IMR-90 (cell line): ENCODE results near the gene DHRSX. TPM values are rescaled to one million over a fixed set of nuclear protein-coding genes. Genes with fewer than 3 reads are reported as not detected.

ENCODE experiments used
- ATAC-seq: fragments of 200-7000 bp; cut with Tn5 transposase; 2 replicates; pipeline ENCODE4 v1.9.1; 2020; ENCODE audit warnings: low read depth, mild to moderate bottlenecking, moderate library complexity
- BruUV-seq: library from RNA; stranded (reverse); fragments of 400-500 nt; replicated peaks from 2 replicates; lab custom pipeline; 2021; lab: Mats Ljungman, UMichigan
- CTCF ChIA-PET: fragments of 300-600 bp; formaldehyde crosslinking; extraction: SDS; loops from one replicate; lab custom pipeline; 2021; ENCODE audit warnings: antibody characterized with exemption; lab: Yijun Ruan, JAX
- POLR2A ChIA-PET: fragments of 300-600 bp; sonication (Branson Sonifier 250); formaldehyde crosslinking; loops from one replicate; lab custom pipeline; 2022; ENCODE audit warnings: antibody characterized with exemption; ENCODE audit not compliant: unreplicated experiment; lab: Charles Lee
- DNase-seq: peaks from one replicate; pipeline ENCODE4 v3.0.0; 2013
- H2AFZ ChIP-seq: replicated peaks from 2 replicates; pipeline ENCODE3; 2013; ENCODE audit warnings: low read length, mild to moderate bottlenecking; ENCODE audit not compliant: poor library complexity
- H2AK5ac ChIP-seq: 2 replicates; pipeline ENCODE4 v1.6.1; 2013; ENCODE audit warnings: low read depth, low read length, inconsistent platforms
- H2AK9ac ChIP-seq: replicated peaks from 2 replicates; pipeline ENCODE3; 2013; ENCODE audit warnings: mild to moderate bottlenecking, low read depth, low read length, moderate library complexity; ENCODE audit not compliant: poor library complexity
- H2BK120ac ChIP-seq: 2 replicates; pipeline ENCODE4 v1.6.1; 2013; ENCODE audit warnings: low read depth, low read length, inconsistent platforms
- H2BK15ac ChIP-seq: 3 replicates; pipeline ENCODE4 v1.6.1; 2013; ENCODE audit warnings: low read depth, low read length, inconsistent platforms
- H2BK20ac ChIP-seq: 2 replicates; pipeline ENCODE4 v1.6.1; 2013; ENCODE audit warnings: low read depth, mild to moderate bottlenecking, inconsistent platforms, low read length, moderate library complexity
- H2BK5ac ChIP-seq: 2 replicates; pipeline ENCODE4 v1.6.1; 2013; ENCODE audit warnings: mild to moderate bottlenecking, low read depth, low read length, inconsistent platforms; ENCODE audit not compliant: poor library complexity, severe bottlenecking
- H3K14ac ChIP-seq: replicated peaks from 2 replicates; pipeline ENCODE4 v1.6.1; 2013; ENCODE audit warnings: low read depth, low read length, inconsistent platforms
- H3K18ac ChIP-seq: 2 replicates; pipeline ENCODE4 v1.6.1; 2013; ENCODE audit warnings: low read depth, low read length, control low read depth
- H3K23ac ChIP-seq: 2 replicates; pipeline ENCODE4 v1.6.1; 2013; ENCODE audit warnings: low read depth, low read length, inconsistent platforms
- H3K27ac ChIP-seq: 2 replicates; pipeline ENCODE4 v1.5.1; 2013; ENCODE audit warnings: mild to moderate bottlenecking, control low read depth, low read length; ENCODE audit not compliant: insufficient read depth
- H3K27me3 ChIP-seq: 2 replicates; pipeline ENCODE4 v1.6.1; 2013; ENCODE audit warnings: low read length; ENCODE audit not compliant: control insufficient read depth, insufficient read depth
- H3K36me3 ChIP-seq: 2 replicates; pipeline ENCODE4 v1.6.1; 2013; ENCODE audit warnings: low read length, mixed read lengths; ENCODE audit not compliant: control insufficient read depth, insufficient read depth
- H3K4ac ChIP-seq: 2 replicates; pipeline ENCODE4 v1.6.1; 2013; ENCODE audit warnings: low read depth, low read length, inconsistent platforms
- H3K4me1 ChIP-seq: 2 replicates; pipeline ENCODE4 v1.6.1; 2013; ENCODE audit warnings: low read length, mixed read lengths; ENCODE audit not compliant: control insufficient read depth, insufficient read depth
- H3K4me2 ChIP-seq: 2 replicates; pipeline ENCODE4 v1.6.1; 2013; ENCODE audit warnings: low read depth, mild to moderate bottlenecking, control low read depth, low read length, moderate library complexity
- H3K4me3 ChIP-seq: 2 replicates; pipeline ENCODE4 v1.5.1; 2013; ENCODE audit warnings: low read depth, mild to moderate bottlenecking, control low read depth, low read length, moderate library complexity; ENCODE audit not compliant: insufficient read depth
- H3K56ac ChIP-seq: 2 replicates; pipeline ENCODE4 v1.6.1; 2013; ENCODE audit warnings: low read length, inconsistent platforms; ENCODE audit not compliant: insufficient read depth; ENCODE audit errors: extremely low read depth
- H3K79me1 ChIP-seq, 2 experiments: 2 replicates each; pipeline ENCODE4 v1.6.1; 2013; ENCODE audit warnings: low read length in 2 of 2, inconsistent platforms in 1 of 2, low read depth in 1 of 2
- H3K9ac ChIP-seq: 2 replicates; pipeline ENCODE4 v1.6.1; 2013; ENCODE audit warnings: low read depth, low read length, control low read depth
- H3K9me1 ChIP-seq: 2 replicates; pipeline ENCODE4 v1.6.1; 2013; ENCODE audit warnings: low read length, inconsistent platforms; ENCODE audit not compliant: insufficient read depth
- H3K9me3 ChIP-seq: 2 replicates; pipeline ENCODE4 v1.6.1; 2013; ENCODE audit warnings: low read length; ENCODE audit not compliant: control insufficient read depth, insufficient read depth
- H4K20me1 ChIP-seq: 2 replicates; pipeline ENCODE4 v1.6.1; 2013; ENCODE audit warnings: low read length, inconsistent platforms; ENCODE audit not compliant: insufficient read depth
- H4K5ac ChIP-seq: 2 replicates; pipeline ENCODE4 v1.6.1; 2013; ENCODE audit warnings: mild to moderate bottlenecking, low read depth, low read length, control low read depth
- H4K8ac ChIP-seq, 2 experiments: 2 replicates each; pipeline ENCODE4 v1.6.1; 2013; ENCODE audit warnings: low read depth in 2 of 2, low read length in 2 of 2, control low read depth in 1 of 2, inconsistent platforms in 1 of 2
- H4K91ac ChIP-seq: 2 replicates; pipeline ENCODE4 v1.6.1; 2013; ENCODE audit warnings: low read depth, low read length, inconsistent platforms; ENCODE audit not compliant: insufficient read depth
- BHLHE40 ChIP-seq: fragments of 150-350 bp; IDR thresholded peaks from 2 replicates; pipeline ENCODE4 v1.6.1; 2016; ENCODE audit warnings: mild to moderate bottlenecking, low read depth, low read length
- CEBPB ChIP-seq: IDR thresholded peaks from 2 replicates; pipeline ENCODE4 v1.6.1; 2012; ENCODE audit warnings: low read depth, low read length, improper control_type of control experiment
- CHD1 ChIP-seq: IDR thresholded peaks from 2 replicates; pipeline ENCODE4 v1.6.1; 2012; ENCODE audit warnings: low read depth, low read length, improper control_type of control experiment
- MAFK ChIP-seq: IDR thresholded peaks from 2 replicates; pipeline ENCODE4 v1.6.1; 2012; ENCODE audit warnings: low read depth, low read length, improper control_type of control experiment
- MXI1 ChIP-seq: IDR thresholded peaks from 2 replicates; pipeline ENCODE4 v1.6.1; 2012; ENCODE audit warnings: low read depth, mild to moderate bottlenecking, low read length, moderate library complexity, borderline replicate concordance
- POLR2A ChIP-seq: IDR thresholded peaks from 2 replicates; pipeline ENCODE4 v1.6.1; 2012; ENCODE audit warnings: mild to moderate bottlenecking, low read depth, low read length
- RAD21 ChIP-seq: IDR thresholded peaks from 2 replicates; pipeline ENCODE4 v1.6.1; 2012; ENCODE audit warnings: low read length, improper control_type of control experiment
- RCOR1 ChIP-seq: IDR thresholded peaks from 2 replicates; pipeline ENCODE4 v1.6.1; 2012; ENCODE audit warnings: mild to moderate bottlenecking, low read length, improper control_type of control experiment; ENCODE audit not compliant: insufficient replicate concordance
- RFX5 ChIP-seq: IDR thresholded peaks from 2 replicates; pipeline ENCODE4 v1.8.0; 2012; ENCODE audit warnings: low read depth, mild to moderate bottlenecking, low read length, moderate library complexity
- WGBS, 2 experiments: methylation state at CpG; one replicate each; pipeline versions ENCODE4 v1.1.5 to v1.1.7; 2013; ENCODE audit warnings: missing lambda C conversion rate in 2 of 2; ENCODE audit not compliant: insufficient read length in 1 of 2; ENCODE audit errors: extremely low coverage in 2 of 2; 5-methylcytosine and 5-hydroxymethylcytosine counted together
- dilution Hi-C: fragments of 300-500 bp; cut with HindIII; formaldehyde crosslinking; loops from one replicate; pipeline ENCODE4 v1.14.3; 2018; ENCODE audit warnings: low sequenced_read_pairs; ENCODE audit not compliant: unreplicated experiment
- in situ Hi-C: fragments of 300-500 bp; cut with MboI; formaldehyde crosslinking; loops from 3 replicates; pipeline ENCODE4 v1.14.3; 2019; ENCODE audit warnings: low sequenced_read_pairs, inconsistent platforms, mixed read lengths
- intact Hi-C: fragments of 100-400 bp; cut with micrococcal nuclease; formaldehyde crosslinking; loops from 2 replicates; pipeline ENCODE4 v1.10.0; 2022
- polyA plus RNA-seq, 3 experiments: library from polyadenylated mRNA; depleted of rRNA; stranded (reverse); fragments of >200 nt; gene quantifications; 2 replicates each; pipeline ENCODE4 v1.2.3, GENCODE V29; 2012; ENCODE audit warnings: low replicate concordance in 1 of 3
- total RNA-seq: library from RNA; depleted of rRNA; stranded (reverse); fragments of >200 nt; gene quantifications from 2 replicates; pipeline ENCODE4 v1.2.3, GENCODE V29; 2012
- TF ChIP-seq, protein P1 (sequence below): fragments of 150-350 bp; IDR thresholded peaks from 2 replicates; pipeline ENCODE4 v1.6.1; 2016; ENCODE audit warnings: low read depth, mild to moderate bottlenecking, low read length, moderate library complexity, borderline replicate concordance
- TF ChIP-seq, protein P2 (sequence below): conservative IDR thresholded peaks from 2 replicates; pipeline ENCODE4 v1.5.1; 2012; ENCODE audit warnings: mild to moderate bottlenecking, low read depth, low read length, improper control_type of control experiment
- TF ChIP-seq, protein P3 (sequence below): fragments of 150-350 bp; IDR thresholded peaks from 2 replicates; pipeline ENCODE4 v1.6.1; 2017; ENCODE audit warnings: mild to moderate bottlenecking, antibody characterized with exemption, low read length, low read depth

DHRSX gene
- total and polyA plus RNA-seq, 2 of the 4 experiments (the other 2 are of a cell fraction) = 26.2 to 38.0 TPM

DNA sequence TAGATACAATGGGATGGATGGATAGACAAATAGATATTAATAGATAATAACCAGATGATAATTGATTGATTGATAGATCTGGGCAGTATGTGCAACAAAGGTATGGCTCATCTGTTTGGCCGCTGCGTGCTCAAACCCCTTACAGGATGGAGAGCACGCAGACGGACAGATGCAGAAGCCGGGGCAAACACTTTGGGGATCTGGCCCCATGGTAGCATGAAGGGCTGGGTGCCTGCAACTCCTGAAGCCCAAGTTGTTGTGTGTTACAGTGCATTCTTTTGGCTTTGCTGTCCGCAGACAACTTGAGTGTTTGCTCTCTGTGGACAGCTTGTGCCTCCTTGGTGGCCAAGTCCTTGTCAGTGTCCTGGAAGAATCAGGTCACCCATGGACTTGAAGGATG is 10.6 kb upstream of the DHRSX start:
- Histone ChIP-seq H3K9ac (no peak overlapping the region), H3K27ac (no peak overlapping the region), H2BK120ac (no peak overlapping the region), H4K91ac (no peak overlapping the region), H3K4me1 (no peaks in the 10 kb centered on the region), H4K8ac (no peak overlapping the region), H3K36me3 (no peaks in the 10 kb centered on the region), H2BK5ac (no peak overlapping the region), H3K23ac (no peak overlapping the region), H3K79me1 (no peaks in the 10 kb centered on the region), H2AK9ac (no peak overlapping the region), H3K9me3 (no peaks in the 10 kb centered on the region), H2AFZ (no peak overlapping the region), H2BK20ac (no peak overlapping the region), H3K27me3 (peaks cover 8% of the 10 kb centered on the region), H4K5ac (no peak overlapping the region), H3K56ac (no peak overlapping the region), H3K14ac (no peak overlapping the region), H3K4ac (no peak overlapping the region), H4K20me1 (no peaks in the 10 kb centered on the region), H3K4me2 (no peak overlapping the region), H2BK15ac (no peak overlapping the region), H3K18ac (no peak overlapping the region), H3K9me1 (no peaks in the 10 kb centered on the region), H2AK5ac (no peak overlapping the region), H3K4me3 (no peak overlapping the region)
- dilution Hi-C loops (no loop called here), in situ Hi-C loops (no loop called here), intact Hi-C loops (no loop called here)
- 80% methylated on average over 1 of the region's 6 CpGs; no CpG with 5 or more reads in 1 of the 2 experiments for WGBS, 2 experiments
- no peak for ATAC-seq
- TF ChIP-seq, protein P1, sequence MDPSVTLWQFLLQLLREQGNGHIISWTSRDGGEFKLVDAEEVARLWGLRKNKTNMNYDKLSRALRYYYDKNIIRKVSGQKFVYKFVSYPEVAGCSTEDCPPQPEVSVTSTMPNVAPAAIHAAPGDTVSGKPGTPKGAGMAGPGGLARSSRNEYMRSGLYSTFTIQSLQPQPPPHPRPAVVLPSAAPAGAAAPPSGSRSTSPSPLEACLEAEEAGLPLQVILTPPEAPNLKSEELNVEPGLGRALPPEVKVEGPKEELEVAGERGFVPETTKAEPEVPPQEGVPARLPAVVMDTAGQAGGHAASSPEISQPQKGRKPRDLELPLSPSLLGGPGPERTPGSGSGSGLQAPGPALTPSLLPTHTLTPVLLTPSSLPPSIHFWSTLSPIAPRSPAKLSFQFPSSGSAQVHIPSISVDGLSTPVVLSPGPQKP = no peak
- TF ChIP-seq MAFK = no peak
- no peak for TF ChIP-seq CHD1
- no peak for TF ChIP-seq RFX5
- TF ChIP-seq RCOR1 = no peak
- TF ChIP-seq, protein P2, sequence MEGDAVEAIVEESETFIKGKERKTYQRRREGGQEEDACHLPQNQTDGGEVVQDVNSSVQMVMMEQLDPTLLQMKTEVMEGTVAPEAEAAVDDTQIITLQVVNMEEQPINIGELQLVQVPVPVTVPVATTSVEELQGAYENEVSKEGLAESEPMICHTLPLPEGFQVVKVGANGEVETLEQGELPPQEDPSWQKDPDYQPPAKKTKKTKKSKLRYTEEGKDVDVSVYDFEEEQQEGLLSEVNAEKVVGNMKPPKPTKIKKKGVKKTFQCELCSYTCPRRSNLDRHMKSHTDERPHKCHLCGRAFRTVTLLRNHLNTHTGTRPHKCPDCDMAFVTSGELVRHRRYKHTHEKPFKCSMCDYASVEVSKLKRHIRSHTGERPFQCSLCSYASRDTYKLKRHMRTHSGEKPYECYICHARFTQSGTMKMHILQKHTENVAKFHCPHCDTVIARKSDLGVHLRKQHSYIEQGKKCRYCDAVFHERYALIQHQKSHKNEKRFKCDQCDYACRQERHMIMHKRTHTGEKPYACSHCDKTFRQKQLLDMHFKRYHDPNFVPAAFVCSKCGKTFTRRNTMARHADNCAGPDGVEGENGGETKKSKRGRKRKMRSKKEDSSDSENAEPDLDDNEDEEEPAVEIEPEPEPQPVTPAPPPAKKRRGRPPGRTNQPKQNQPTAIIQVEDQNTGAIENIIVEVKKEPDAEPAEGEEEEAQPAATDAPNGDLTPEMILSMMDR = no peak
- no peak for TF ChIP-seq CEBPB
- TF ChIP-seq POLR2A = no peak
- TF ChIP-seq BHLHE40 = no peak
- TF ChIP-seq, protein P3, sequence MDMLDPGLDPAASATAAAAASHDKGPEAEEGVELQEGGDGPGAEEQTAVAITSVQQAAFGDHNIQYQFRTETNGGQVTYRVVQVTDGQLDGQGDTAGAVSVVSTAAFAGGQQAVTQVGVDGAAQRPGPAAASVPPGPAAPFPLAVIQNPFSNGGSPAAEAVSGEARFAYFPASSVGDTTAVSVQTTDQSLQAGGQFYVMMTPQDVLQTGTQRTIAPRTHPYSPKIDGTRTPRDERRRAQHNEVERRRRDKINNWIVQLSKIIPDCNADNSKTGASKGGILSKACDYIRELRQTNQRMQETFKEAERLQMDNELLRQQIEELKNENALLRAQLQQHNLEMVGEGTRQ = no peak
- TF ChIP-seq RAD21 = no peak
- TF ChIP-seq MXI1 = no peak
- no peak for DNase-seq
- ChIA-PET POLR2A (no interaction called here), CTCF (no interaction called here)
- BruUV-seq = no TSS peak
